Osteoblast (primary cell): ENCODE measurements around the gene CDKN2A. TPM values are rescaled to one million over a fixed set of nuclear protein-coding genes. Genes with fewer than 3 reads are reported as not detected.

Source experiments
- DNase-seq: peaks from one replicate; pipeline ENCODE4 v3.0.0; 2011; ENCODE audit warnings: low spot score, mixed read lengths; ENCODE audit not compliant: insufficient read length; ENCODE audit errors: missing footprints
- H2AFZ ChIP-seq: 2 replicates; pipeline ENCODE4 v1.6.0; 2011; ENCODE audit warnings: mild to moderate bottlenecking, low read length
- H3K27ac ChIP-seq: 2 replicates; pipeline ENCODE4 v1.5.1; 2011; ENCODE audit warnings: mild to moderate bottlenecking, low read depth, low read length, moderate library complexity
- H3K27me3 ChIP-seq: 2 replicates; pipeline ENCODE4 v1.6.0; 2012; ENCODE audit warnings: mild to moderate bottlenecking, control low read depth, inconsistent platforms, low read length, moderate library complexity; ENCODE audit not compliant: insufficient read depth
- H3K36me3 ChIP-seq: 2 replicates; pipeline ENCODE4 v1.5.1; 2011; ENCODE audit warnings: mild to moderate bottlenecking, low read length, control low read depth, moderate library complexity; ENCODE audit not compliant: insufficient read depth
- H3K4me1 ChIP-seq: 2 replicates; pipeline ENCODE4 v1.5.1; 2011; ENCODE audit warnings: mild to moderate bottlenecking, low read length, control low read depth, moderate library complexity; ENCODE audit not compliant: insufficient read depth
- H3K4me2 ChIP-seq: 2 replicates; pipeline ENCODE4 v1.6.0; 2011; ENCODE audit warnings: mild to moderate bottlenecking, low read length; ENCODE audit not compliant: insufficient read depth
- H3K4me3 ChIP-seq: fragments of 200-600 bp; sonication (generic); 3 replicates; pipeline ENCODE4 v1.5.1; 2012; ENCODE audit warnings: mild to moderate bottlenecking, low read length, inconsistent platforms; ENCODE audit not compliant: insufficient read depth
- H3K79me2 ChIP-seq: 2 replicates; pipeline ENCODE4 v1.6.0; 2012; ENCODE audit warnings: mild to moderate bottlenecking, low read length, control low read depth, inconsistent platforms; ENCODE audit not compliant: insufficient read depth
- H3K9me3 ChIP-seq: 2 replicates; pipeline ENCODE4 v1.5.1; 2011; ENCODE audit warnings: low read depth, low read length, control low read depth
- H4K20me1 ChIP-seq: 2 replicates; pipeline ENCODE4 v1.6.0; 2012; ENCODE audit warnings: mild to moderate bottlenecking, low read length, control low read depth; ENCODE audit not compliant: insufficient read depth
- total RNA-seq: library from RNA; depleted of rRNA; stranded (reverse); fragments of >200 nt; gene quantifications from 2 replicates; pipeline ENCODE4 v1.2.3, GENCODE V29; 2012
- TF ChIP-seq, protein P1 (sequence below): IDR thresholded peaks from 2 replicates; pipeline ENCODE4 v1.5.1; 2011; ENCODE audit warnings: mild to moderate bottlenecking, low read depth, low read length, moderate library complexity; ENCODE audit errors: extremely low read depth

CDKN2A gene
- total RNA-seq, 1 donor: 37.6 TPM

DNA sequence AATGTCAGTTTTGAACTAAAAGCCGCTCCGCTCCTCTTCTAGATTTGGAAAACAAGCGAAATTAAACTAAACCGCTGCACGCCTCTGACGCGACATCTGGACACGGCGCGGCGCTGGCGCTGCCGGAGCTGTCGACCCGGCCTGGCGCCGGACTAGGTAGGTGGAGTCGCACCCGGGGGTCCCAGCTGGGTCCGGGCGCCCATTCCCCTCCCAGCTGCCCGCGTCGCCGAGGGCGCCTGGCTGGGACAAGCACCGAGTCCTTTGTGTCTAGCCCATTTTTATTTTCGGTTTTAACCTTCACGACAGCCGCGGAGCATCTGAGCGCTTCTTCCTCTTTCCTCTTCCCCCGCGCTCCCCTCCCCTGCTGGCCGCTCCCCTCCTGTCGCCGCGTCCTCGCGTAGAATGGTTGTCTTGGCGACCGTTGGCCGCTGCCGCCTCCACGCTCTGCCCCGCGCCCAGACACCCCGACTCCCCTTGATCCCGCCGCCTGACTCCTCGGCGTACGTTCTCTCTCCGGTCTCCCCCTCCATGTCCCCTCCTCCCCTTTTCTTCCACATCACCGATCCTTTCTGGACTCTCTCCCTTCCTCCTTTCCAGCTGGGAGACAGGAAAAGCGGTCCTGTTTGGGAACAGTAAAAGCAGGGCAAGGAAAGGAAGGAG lies 944 bp upstream of the CDKN2A start:
- peaks cover 45% of the 10 kb centered on the region for H3K79me2 ChIP-seq
- no peaks in the 10 kb centered on the region for H3K27me3 ChIP-seq
- H3K4me1 ChIP-seq: peaks cover 23% of the 10 kb centered on the region
- H3K36me3 ChIP-seq: no peaks in the 10 kb centered on the region
- H3K27ac ChIP-seq: peak overlapping the region; percentile 84
- H3K4me3 ChIP-seq: peak overlapping the region; percentile 94
- DNase-seq: peak; percentile 92
- TF ChIP-seq, protein P1, sequence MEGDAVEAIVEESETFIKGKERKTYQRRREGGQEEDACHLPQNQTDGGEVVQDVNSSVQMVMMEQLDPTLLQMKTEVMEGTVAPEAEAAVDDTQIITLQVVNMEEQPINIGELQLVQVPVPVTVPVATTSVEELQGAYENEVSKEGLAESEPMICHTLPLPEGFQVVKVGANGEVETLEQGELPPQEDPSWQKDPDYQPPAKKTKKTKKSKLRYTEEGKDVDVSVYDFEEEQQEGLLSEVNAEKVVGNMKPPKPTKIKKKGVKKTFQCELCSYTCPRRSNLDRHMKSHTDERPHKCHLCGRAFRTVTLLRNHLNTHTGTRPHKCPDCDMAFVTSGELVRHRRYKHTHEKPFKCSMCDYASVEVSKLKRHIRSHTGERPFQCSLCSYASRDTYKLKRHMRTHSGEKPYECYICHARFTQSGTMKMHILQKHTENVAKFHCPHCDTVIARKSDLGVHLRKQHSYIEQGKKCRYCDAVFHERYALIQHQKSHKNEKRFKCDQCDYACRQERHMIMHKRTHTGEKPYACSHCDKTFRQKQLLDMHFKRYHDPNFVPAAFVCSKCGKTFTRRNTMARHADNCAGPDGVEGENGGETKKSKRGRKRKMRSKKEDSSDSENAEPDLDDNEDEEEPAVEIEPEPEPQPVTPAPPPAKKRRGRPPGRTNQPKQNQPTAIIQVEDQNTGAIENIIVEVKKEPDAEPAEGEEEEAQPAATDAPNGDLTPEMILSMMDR: no peak
- H4K20me1 ChIP-seq: no peaks in the 10 kb centered on the region
- H3K9me3 ChIP-seq: no peaks in the 10 kb centered on the region
- H2AFZ ChIP-seq: peak overlapping the region; percentile 96
- peak overlapping the region; percentile 78 for H3K4me2 ChIP-seq

DNA sequence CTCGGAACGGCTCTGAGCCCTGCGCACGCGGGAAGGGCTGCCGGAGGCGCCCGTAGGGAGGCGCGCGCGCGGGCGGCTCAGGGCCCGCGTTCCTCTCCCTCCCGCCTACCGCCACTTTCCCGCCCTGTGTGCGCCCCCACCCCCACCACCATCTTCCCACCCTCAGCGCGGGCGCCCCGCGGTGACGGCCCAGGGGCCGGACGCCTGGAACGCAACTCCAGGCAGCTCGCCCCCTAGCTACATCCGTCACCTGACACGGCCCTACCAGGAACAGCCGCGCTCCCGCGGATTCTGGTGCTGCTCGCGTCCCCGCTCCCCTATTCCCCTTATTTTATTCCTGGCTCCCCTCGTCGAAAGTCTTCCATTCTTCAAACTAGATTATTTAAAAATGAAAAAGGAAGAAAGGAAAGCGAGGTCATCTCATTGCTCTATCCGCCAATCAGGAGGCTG lies 389 bp upstream of the CDKN2A start, which contains the start of gene CDKN2B-AS1:
TSS of gene CDKN2B-AS1 (plus strand) at position 236 of the 450 bp plus-strand sequence.
- DNase-seq: peak; percentile 91
- H2AFZ ChIP-seq: peak within 1 kb of the TSS; percentile 96
- H3K79me2 ChIP-seq: peaks cover 51% of the 10 kb centered on the region
- H3K36me3 ChIP-seq: no peaks in the 10 kb centered on the region
- H3K4me1 ChIP-seq: peaks cover 24% of the 10 kb centered on the region
- no peaks in the 10 kb centered on the region for H3K9me3 ChIP-seq
- H4K20me1 ChIP-seq: no peaks in the 10 kb centered on the region
- TF ChIP-seq, protein P1: no peak
- H3K4me3 ChIP-seq: peak within 1 kb of the TSS; percentile 94
- peak within 1 kb of the TSS; percentile 84 for H3K27ac ChIP-seq
- no peaks in the 10 kb centered on the region for H3K27me3 ChIP-seq
- peak within 1 kb of the TSS; percentile 91 for H3K4me2 ChIP-seq

DNA sequence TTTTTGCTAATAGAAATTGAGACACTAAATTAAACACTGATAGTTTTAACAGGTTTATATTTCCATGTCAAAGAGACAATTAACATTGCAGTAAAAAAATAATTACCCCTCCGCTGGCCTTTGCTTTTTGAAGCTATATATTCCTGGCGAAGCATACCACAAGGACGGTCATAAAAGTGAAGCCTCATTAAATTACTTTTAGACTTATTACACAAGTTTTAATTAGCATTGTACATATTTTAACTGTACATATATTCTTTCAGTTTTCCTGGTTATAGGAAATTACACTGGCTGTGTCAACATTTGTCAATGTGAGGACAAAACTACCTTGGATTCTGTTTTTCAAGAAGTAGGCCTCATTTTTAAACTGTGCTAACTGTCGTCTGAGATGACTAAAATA lies 1.2 kb downstream of the CDKN2A start:
- Histone ChIP-seq H3K27ac (no peak overlapping the region), H3K27me3 (no peaks in the 10 kb centered on the region), H3K9me3 (no peaks in the 10 kb centered on the region), H3K79me2 (peaks cover 51% of the 10 kb centered on the region), H2AFZ (peak overlapping the region; percentile 91), H4K20me1 (no peaks in the 10 kb centered on the region), H3K36me3 (no peaks in the 10 kb centered on the region), H3K4me3 (peak overlapping the region; percentile 94), H3K4me2 (peak overlapping the region; percentile 91), H3K4me1 (peaks cover 27% of the 10 kb centered on the region)
- no peak for DNase-seq
- TF ChIP-seq, protein P1: no peak

DNA sequence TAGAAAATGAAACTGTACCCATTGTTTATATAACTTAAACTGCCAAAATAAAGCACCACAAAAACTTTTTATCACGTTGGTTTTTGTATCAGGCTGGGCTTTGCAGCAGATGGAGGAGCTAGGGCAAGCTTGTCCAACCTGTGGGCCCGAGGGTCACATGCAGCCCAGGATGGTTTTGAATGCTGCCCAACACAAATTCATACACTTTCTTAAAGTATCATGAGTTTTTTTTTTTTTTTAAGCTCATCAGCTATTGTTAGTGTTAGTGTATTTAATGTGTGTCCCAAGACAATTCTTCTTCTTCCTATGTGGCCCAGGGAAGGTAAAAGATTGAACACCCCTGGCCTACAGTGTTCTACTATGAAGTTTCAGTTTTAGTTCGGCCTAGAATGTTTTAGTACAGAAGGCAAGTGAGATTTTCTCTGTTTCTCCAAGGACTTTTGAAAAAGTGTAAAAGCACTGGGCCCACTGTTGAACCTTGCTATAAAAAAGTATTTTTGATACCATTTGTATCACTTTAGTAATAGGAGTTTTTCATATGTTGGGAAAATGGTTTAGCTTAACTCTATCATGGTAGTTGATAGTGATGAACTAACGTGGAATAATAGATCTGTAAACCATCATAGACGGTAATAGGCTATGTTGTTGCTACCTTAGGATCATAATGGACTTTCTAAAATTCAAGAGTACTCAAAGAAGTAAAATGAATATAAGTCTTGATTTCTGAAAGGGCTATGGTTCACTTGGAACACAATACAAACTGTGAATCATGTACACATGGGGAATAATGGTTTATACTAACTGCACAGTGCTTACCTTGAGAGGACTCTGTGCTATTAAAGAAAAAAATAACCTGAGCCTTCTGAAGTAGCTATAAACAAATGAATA lies 2.9 kb downstream of the CDKN2A start:
- Histone ChIP-seq H3K36me3 (no peaks in the 10 kb centered on the region), H2AFZ (no peak overlapping the region), H3K4me3 (no peak overlapping the region), H3K27me3 (no peaks in the 10 kb centered on the region), H3K4me2 (peak overlapping the region; percentile 51), H4K20me1 (no peaks in the 10 kb centered on the region), H3K27ac (peak overlapping the region; percentile 13), H3K79me2 (peaks cover 43% of the 10 kb centered on the region), H3K9me3 (no peaks in the 10 kb centered on the region), H3K4me1 (peaks cover 34% of the 10 kb centered on the region)
- DNase-seq: no peak
- TF ChIP-seq, protein P1: no peak
